B cell (primary cell): ENCODE measurements around the gene CFL1.

Experiments used
- EZH2 ChIP-seq: IDR thresholded peaks from 2 replicates; pipeline ENCODE4 v1.6.1; 2012; ENCODE audit warnings: borderline replicate concordance, low read depth, mild to moderate bottlenecking, moderate library complexity, low read length; ENCODE audit not compliant: insufficient read depth, poor library complexity, severe bottlenecking
- TF ChIP-seq, protein P1 (sequence below): fragments of 200-600 bp; IDR thresholded peaks from one replicate; pipeline ENCODE4 v1.8.0; 2022; ENCODE audit warnings: antibody characterized with exemption, mild to moderate bottlenecking

DNA sequence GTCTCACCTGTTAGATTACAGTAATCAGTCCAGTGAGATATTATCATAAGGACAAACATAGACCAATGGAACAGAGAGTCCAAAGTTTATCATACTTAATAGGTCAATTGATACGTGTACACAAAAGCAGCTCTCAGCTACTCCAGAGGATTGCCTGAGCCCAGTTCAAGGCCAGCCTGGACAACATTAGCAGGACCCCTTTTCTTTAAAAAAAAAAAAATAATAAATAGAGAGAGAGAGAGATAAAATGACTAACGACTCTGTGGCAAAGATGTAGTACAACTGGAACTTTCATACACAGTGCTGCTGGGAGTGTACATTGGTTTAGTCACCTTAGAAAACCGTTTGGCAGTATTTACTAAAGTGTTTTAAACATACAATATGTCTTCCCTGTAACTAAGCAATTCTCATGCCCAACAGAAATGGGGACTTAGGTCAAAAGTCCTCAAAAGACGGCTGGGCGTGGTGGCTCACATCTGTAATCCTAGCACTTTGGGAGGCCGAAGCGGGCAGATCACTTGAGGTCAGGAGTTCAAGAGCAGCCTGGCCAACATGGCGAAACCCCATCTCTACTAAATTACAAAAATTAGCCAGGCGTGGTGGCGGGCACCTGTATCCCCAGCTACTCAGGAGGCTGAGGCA, 13.6 kb downstream of the CFL1 start:
- TF ChIP-seq, protein P1, sequence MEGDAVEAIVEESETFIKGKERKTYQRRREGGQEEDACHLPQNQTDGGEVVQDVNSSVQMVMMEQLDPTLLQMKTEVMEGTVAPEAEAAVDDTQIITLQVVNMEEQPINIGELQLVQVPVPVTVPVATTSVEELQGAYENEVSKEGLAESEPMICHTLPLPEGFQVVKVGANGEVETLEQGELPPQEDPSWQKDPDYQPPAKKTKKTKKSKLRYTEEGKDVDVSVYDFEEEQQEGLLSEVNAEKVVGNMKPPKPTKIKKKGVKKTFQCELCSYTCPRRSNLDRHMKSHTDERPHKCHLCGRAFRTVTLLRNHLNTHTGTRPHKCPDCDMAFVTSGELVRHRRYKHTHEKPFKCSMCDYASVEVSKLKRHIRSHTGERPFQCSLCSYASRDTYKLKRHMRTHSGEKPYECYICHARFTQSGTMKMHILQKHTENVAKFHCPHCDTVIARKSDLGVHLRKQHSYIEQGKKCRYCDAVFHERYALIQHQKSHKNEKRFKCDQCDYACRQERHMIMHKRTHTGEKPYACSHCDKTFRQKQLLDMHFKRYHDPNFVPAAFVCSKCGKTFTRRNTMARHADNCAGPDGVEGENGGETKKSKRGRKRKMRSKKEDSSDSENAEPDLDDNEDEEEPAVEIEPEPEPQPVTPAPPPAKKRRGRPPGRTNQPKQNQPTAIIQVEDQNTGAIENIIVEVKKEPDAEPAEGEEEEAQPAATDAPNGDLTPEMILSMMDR: no peak
- no peak for TF ChIP-seq EZH2
